Measurements from ENCODE around the gene CADM1.

DNA sequence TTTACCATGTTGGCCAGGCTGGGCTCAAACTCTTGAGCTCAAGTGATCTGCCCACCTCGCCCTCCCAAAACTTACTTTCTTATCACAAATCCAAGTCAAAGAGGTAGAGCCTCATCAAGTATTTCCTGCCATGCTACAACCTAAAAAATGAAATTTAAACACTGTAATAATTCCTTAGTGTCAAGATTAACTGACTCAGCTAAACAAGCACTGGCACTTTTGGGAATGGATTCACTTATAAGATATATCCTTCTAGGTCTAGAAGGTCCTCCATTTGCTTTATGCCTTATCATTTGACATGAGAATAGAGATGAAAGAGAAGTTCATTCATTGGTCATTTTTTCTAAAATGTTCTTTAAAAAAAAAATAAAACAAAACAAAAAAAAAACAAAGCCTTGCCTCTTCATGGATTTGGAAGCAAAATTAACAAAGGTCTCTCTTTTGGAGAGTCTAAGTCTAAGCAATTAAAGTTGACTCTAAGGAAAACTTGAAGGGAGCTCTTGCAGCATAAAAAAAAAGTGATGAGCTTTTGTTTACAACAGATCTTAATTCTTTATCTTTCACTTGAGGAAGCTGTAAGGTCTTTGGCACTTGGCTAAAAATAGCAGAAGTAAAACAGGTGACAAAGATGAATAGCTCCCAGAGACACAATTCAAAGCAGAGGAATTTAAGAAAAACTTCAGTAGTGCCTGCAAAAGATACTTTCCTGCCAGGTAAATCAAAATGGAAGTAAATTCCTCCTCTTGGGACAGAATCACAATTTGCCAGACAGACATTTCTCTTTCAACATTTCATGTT lies 50.3 kb downstream of the CADM1 start:
- TF ChIP-seq POLR2A (IDR thresholded peaks at IDR 0.05; ENCODE audit: low read length) (no peak), GATA1 (IDR thresholded peaks at IDR 0.05; ENCODE audit: low read depth, low read length) (no peak)
